ENCODE data around the gene BICRAL.

GRCh38 chr6:42771741-42772100, 10.1 kb upstream of the BICRAL start:
- no peak for TF ChIP-seq KDM1A (IDR thresholded peaks at IDR 0.05)
- no peak for TF ChIP-seq ESRRB (CRISPR knock-in tag; IDR thresholded peaks at IDR 0.05; ENCODE audit: borderline replicate concordance)
- no peak for TF ChIP-seq CTCF (IDR thresholded peaks at IDR 0.05 in 2 of 3, conservative IDR thresholded peaks at IDR 0.05 in 1 of 3; ENCODE audit: insufficient read depth in 2 of 3, low read depth in 1 of 3, low read length in 3 of 3)
- TF ChIP-seq SIX5 (IDR thresholded peaks at IDR 0.05; ENCODE audit: borderline replicate concordance in 1 of 2, insufficient read depth in 1 of 2, low read depth in 1 of 2, low read length in 2 of 2): no peak
- TF ChIP-seq ZNF12 (CRISPR knock-in tag; IDR thresholded peaks at IDR 0.05): no peak
- TF ChIP-seq ZFP1 (CRISPR knock-in tag; IDR thresholded peaks at IDR 0.05): no peak
- no peak for TF ChIP-seq KAT2B (IDR thresholded peaks at IDR 0.05; ENCODE audit: low read depth, low read length)
- TF ChIP-seq ZNF263 (CRISPR knock-in tag; IDR thresholded peaks at IDR 0.05; ENCODE audit: borderline replicate concordance): no peak

Data from K562 (cell line).